Activated CD8-positive, alpha-beta memory T cell treated with anti-CD3 and anti-CD28 coated beads, Interleukin-2, amount 50 U/mL, for 24 hours (primary cell): ENCODE results near the gene DLG2.

Source experiments
- DNase-seq: peaks from one replicate; pipeline ENCODE4 v3.0.0-alpha.2; 2020; ENCODE audit errors: extremely low read depth

Gene DLG2

DNA sequence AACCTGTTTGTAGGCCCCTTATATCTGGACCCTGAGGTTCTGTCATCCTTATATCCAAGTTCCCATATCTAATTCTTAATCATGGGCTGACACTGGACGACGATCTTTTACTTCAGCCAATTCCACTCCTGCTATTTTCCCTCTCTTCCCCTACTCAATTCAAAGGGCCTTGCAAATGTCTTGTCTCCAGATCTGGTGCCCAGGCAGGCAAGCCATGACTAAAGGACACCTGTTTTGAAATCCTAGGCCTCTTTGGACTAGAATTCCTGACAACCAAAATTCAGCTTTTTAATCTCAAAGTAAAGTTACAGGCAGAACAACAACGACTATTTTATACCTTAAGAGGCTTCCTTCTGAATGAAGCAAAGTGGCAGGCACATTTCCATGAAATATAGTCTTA, 963.4 kb downstream of the DLG2 start:
- no peak for DNase-seq

DNA sequence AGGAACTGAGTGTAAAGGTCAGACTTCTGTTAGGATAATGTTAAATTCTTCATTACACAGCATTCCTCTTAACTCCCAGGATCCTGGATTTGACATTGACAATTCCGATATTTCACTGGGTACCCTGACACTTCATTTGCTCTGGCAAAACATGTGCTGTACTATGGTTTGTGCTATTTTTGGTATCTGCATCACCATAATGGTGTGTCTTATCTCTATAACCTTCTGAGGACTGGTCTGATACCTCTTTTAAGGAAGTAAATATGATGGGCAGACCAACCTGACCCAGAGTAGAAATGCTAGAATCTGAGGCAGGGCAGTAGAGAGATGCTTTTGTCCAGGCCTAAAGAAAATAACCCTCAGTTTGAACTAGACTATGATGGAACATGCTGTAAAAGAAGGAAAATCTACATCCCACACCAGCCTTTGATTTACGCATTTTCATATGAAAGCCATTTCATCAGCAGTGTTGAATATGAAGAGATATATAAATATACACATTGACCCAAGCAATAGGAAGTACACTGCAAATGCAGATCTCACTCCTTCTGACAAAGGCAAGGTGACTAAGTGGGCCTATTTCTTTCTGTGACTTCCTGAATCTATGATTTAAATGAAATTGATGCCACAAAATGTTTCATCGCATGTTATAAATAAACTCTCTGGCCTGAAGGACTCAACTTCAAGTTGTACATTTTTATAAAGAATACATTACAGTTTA, 966.7 kb downstream of the DLG2 start:
- DNase-seq, result no peak

DNA sequence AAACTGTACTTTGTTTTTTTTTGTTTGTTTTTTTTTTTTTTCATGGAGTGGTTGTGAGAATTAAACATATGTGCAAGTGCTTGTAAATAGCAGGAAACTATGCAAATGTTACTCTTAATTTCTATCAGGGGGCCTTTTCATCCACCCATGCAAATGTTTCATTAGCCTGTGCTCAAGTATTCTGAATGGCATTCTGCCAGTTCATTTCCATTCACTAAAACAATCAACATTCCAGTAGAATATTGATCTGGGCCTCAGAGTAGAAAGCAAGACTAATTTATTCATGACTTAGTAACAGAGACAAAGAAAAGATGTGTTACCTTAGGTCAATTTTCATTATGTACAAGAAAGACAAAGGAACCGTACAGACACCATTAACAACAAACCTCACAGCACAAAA, 971.4 kb downstream of the DLG2 start:
- no peak for DNase-seq

DNA sequence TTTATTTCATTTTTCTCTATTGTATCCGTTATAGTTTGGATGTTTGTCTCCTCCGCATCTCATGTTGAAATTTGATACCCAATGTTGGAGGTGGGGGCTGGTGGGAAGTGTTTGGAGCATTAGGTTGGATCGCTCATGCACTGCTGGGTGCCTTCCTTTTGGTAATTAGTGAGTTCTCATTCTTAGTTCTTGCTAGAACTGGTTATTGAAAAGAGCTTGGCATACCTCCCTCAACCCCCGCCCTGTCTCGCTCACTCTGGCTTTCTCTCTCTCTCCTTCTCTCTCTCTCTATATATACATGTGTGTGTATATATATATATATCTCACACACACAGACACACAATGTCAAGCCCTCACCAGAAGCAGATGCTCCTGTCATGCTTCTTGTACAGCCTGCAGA, 978.7 kb downstream of the DLG2 start:
- DNase-seq, result no peak

DNA sequence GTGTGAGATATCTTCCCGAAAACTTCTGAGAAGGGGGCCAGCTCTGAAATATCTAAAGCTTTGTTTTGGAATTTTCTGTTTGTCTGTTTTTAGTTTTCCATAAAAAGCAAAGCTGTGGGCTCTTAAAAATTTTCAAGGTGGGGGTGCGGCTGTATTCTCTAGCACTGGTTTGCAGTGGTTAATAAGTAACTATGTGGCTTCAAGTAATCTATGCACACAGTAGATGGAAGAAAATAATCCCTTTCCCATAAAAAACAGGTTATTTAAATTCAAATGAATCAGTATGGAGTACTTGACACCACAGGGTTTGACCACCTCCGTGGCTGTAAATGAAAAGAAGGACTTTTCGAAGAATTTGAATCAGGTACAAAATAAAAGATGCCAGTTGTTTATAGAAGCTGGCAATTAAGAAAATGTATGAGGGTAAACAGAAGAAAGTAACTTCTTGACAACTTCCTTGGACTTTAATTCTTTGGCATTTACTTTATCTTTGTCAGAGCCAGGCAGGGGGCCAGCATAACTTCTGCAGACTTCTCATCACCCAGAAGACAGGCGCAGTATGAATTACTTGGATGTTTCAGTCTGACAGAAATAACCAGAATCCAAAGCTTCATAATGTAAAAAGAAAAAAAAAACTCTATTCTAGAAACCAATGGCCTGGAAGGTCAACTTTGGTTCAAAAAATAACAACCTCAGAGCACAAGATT, 981.0 kb downstream of the DLG2 start:
- DNase-seq, result no peak

DNA sequence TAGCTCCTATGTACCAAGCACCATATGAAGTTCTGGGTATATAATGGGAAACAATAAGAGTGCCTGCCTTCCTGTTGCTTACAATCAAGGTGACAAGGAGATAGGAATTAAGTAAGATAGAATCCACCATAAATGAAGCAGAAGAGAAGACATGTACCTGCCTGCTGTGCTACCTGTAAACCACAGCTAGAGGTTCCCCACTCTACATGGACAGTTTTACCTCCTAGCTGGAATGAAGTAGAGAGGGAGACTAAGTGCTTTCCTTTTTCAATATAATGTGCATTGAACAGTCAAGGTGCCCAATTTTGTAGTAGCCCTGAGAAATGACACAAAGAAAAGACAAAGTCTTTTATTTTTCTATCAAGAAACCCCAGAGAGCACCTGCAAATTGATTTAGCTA, 984.6 kb downstream of the DLG2 start:
- DNase-seq, result no peak

DNA sequence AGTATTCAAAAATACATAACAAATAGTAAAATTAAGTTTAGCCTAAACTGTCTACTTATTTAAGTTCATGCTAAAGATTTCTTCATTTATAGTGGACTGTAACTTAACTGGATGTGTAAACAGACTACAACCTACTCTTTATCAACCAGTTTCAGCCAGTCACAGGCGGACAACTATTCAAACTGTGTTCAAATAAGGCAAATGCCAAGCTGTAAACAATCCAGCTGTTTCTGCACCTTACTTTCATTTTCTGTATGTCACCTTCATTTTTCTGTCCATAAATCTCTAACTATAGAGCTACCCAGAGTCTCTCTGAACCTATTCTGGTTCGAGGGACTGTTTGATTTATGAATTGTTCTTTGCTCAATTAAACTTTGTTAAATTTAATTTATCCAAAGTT, 992.8 kb downstream of the DLG2 start:
- no peak for DNase-seq

DNA sequence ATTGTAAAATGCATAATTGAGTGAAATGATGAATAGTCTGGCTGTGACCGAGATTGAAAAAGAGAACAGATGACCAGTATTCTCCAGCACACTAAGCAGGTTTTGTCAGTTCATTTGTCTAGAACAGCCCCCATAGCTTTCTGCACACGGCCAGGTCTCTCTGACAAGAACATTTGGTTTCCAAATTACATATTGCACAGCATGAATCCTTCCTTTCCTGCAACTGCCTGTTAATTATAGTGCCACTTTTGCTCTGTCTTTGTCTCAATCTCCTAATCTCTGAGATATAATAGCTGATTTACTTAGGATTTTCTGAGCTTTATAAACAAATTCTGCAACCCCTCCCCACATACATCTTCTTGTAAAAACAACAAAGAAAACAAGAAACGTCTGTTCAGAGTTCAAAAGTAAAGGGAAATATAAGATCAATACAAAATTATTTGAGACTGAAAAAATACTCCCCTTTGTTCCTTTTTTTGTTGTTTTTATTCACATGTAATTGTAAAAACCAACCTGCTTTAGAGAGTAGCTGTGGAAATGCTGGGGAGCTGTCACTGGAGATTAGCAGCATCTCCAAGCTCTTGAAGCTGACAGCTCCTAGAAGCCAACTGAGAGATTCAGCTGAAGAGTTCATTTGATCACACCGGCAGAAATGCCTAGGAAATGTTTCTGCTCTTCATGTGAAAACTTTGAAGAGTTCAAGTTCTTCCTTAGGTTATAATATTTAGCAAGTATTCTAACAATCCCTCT, 998.1 kb downstream of the DLG2 start:
- no peak for DNase-seq

DNA sequence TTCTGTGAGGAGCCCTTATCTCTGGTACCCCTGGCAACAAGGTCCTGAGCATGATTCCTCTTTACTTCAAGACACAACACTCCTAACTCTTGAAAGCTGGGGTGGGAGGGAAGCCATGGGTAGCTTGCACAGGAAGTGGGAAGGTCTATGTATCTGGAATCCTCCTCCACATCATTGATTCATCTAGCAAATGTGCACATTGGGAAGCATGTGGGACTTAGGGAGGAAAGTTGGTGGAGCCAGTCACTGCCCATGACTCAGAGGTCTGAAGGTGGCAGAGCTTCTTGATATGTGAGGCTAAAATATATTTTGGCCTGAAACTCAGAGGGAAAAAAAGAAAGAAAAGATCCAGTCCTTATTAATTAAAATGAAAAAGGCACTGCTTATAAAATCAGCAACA, 1000.9 kb downstream of the DLG2 start:
- no peak for DNase-seq

DNA sequence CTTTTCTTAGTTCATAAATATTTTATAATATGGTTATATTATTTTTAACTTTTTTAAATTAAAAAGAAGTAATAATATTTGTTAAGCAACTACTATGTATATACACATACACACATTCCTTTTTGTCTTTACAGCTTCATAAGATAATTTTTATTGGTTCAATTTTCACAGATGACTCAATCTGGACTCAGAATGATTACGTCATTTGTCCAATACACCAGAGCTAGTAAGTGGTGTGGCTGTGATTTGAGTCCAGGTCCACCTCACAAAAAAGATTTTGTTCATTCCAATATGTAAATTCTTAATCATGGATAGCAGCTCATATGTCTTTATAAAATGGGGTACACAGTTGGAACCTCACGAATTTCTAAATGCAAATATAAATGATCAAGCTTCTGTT, 1014.5 kb downstream of the DLG2 start:
- no peak for DNase-seq

DNA sequence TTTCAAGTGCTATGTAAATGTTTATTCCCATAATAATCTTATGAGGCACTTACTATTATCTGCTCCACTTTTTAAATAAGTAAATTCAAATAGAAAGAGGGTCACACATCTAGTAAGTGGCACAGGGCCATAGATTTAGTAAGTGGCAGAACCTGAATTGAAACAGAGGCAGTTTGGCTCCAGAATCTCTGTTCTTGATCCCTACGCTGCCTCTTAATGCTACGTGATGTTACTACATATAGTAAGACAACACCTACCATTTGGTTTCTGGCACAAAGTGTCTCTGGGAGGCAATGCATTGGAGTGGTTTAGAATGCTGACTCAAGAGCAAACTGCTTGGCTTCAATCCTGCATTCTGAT, 1018.3 kb downstream of the DLG2 start:
- no peak for DNase-seq

DNA sequence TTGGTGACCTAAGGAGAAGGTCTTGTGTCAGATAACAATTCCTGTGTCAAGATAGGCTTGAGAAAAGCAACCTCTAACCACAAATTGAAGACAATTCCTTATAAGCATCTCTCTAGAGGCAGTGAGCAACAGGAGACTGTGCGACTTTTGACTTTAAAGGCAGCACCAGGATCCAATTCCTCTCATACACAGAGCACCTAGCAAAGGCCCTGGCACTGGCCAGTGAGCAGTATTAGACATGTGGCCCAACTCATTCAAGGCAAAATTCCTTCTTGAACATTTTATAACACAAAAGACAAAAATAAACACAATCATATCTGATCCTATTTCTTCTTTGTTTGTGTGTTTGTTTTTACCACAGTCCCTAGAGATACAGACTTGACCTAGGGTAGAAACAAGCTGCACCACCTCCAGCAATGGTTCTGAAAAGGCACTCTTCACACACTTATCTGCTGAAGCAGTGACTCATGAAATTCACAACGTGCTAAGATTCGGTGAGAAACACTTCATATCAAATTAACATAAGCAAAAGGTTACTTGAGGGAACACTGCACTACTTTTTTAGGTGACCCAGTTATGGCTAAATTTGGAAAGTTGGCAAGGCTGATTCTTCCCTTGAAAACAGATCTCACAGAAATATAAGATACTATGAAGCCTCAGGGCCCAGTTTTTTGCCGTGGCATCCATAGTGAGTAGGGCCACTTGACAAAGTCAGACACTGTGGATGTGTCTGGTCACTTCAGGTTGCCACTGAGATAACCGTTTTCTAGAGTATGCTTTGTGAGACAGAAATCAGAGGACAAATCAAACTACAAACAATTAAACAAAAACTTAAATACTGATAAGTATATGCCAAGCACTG, 1018.9 kb downstream of the DLG2 start:
- DNase-seq, result no peak

DNA sequence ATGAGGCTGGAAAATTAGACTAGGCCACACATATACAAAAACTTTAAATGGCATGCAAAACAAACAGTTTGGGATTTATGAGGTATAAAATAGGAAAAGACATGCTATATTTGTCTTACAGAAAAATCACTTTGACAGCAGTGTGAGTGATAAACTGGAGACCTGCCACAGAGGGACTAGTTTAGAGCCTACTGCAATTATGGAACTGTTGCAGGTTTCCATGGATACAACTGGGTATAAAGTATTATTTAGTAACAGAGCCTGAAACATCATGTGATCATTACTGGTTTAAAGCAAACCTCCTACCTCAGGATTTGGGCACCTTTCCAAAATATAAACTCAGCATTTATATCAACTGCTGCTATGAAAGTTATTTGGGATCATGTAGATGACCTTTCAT, 1032.5 kb downstream of the DLG2 start:
- no peak for DNase-seq

DNA sequence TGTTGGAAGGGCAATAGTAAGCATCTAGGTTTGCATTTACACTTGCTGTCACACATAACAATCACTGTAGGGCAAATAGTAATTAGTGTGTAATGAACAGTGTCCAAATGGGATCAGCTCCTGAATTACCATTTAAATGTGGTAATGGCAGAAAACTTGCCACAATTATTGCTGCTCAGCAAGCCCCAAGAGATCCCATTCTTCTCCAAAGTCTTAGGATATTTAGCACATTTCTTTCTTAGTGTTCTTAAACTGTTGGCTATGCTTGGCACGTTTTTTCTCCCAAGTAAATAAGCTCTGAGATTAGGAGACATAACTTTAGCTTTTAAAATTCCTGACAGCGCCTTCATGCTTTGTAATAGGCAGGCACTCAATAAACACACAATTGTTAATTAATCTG, 1037.0 kb downstream of the DLG2 start:
- no peak for DNase-seq

DNA sequence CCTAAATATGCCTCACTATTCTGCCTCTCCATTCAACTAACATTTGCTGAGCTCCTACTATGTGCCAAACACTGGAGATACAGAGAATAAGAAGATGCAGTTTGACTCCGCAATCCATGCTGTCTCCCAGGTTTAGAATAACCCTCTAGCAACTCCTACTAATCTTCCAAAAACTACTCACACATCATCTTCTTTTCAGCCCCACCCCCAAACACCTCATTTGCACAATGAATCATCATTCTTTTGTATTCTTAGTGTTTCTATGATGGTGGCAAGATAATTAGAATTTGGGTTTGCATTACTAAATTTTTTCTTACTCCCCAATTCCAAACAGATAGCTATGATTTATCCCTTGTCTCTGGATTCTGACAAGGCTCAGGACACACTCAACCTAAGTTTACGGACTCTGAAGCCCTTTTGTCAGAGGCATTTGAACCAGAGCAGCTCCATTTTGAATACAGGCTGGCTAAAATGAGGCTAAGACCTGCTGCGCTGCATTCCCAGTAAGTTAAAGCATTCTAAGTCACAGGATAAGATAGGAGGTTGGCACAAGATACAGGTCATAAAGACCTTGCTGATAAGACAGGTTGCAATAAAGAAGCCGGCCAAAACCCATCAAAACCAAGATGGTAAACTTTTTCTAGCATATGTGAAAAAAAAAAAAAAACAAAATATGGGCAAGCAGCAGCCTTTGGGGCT, 1038.9 kb downstream of the DLG2 start:
- DNase-seq, result no peak

DNA sequence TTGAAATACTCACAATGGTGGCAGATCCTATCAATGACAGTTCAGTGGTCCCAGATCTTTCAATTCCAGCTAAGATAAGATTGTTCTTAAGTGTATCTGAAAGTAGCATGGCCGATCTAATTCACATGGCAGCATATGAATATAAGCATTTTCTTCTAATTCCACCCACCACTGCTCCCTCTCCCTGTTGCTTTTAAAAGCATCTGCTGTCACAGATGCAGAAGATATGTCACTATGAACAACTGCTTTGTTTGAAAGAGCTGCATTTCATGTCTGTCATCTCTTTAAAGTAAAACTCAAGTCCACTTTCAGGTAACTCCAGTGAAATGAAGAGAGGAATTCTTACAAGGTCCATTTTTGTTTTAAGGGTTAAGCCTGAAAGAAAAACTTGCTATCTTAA, 1044.0 kb downstream of the DLG2 start:
- no peak for DNase-seq

DNA sequence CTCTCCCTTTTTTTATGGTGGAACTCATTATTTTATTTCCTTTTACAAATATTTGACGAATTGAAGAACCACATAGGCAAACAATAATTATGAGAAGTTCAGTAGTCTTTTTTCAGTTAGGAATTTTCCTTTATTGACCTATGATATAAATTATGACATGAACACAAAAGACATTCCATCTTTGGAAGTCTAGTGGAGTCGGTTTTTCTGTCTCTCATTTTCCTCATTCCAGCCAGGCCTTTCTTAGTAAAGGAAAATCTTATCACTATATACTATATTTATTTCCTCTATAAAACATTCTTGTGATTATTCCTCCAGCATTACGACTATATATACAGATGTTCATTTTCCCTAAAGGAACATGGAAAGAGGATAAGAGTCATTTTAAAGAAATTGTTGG, 1046.1 kb downstream of the DLG2 start:
- no peak for DNase-seq

DNA sequence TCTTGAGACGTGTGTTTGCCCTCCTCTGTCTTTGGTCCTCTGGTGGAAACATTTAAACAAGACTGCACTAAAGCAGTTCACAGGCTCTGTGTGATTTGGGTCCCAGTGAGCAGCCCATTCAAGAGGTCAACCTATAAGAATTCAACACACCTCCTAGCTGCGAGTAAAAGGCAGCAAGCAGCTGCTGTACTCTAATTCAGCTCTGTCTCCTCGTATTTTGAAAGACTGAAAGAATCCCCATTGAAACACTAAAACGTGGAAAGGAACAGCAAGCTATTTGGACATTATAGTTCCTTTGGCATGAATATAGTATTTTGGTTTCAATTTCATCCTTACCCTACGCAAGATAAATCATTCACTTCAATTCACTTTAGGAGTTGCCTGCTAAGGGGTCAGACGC, 1046.7 kb downstream of the DLG2 start:
- no peak for DNase-seq

DNA sequence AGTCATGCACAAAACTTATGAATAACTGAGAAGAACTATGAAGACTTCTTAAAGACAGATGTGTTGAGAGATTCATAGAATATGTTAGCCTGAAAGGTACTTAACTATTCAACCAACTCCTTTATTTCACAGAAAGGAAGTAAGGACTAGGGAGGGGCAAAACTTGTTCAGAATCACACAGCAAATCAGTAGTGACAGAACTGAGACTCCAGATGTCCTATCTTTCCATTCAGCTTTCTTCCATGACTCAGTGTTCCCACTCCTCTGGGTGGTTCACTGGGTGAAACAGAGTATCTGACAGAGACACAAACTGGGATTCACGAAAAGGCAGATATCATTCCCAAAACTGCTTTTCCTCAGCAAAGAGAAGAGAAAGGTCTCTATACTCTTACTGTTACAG, 1053.3 kb downstream of the DLG2 start:
- no peak for DNase-seq

DNA sequence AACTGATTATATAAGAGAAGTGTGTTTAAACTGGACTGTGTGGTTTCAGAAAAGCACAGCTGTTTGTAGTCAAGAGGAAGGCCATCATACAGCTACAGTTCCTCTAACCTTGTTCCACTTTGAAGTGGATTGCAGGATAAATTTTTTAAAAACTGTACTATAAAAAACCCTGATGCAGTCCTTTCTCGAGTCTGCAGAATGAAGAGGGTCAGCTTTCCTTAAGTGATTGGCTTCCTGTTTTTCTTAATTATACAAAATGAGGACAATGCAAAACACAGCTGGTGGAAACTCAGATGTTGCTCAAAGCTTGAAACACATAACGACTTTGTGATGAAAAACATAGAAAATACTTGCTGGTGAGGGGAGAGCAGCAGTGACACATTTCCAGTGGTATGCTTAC, 1060.5 kb downstream of the DLG2 start:
- no peak for DNase-seq

DNA sequence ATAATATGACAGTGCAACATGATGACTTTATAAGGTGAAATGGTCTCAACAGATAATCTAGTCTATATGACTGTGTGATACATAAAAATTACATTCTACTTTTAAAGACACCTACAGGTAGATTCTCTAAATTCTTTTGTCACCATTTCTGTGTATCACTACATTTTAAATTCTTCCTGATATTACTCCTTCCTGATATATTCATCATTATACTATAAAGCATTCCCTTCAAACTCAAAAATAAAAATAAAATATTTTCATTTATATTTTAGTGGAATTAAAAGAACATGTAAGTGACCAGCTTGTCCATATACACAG, 1062.3 kb downstream of the DLG2 start:
- no peak for DNase-seq
